Stimulated activated naive CD8-positive, alpha-beta T cell treated with anti-CD3 and anti-CD28 coated beads, Interleukin-15, Interleukin-2, amounts not matched to agents 100 ng/mL and 50 ng/mL, for 24 hours (primary cell): ENCODE data around the gene PXDC1.

ENCODE experiments used
- H3K27ac Mint-ChIP-seq: one replicate; pipeline ENCODE4 v1.8.0; 2021; ENCODE audit warnings: mild to moderate bottlenecking, mixed read lengths
- H3K27me3 Mint-ChIP-seq: one replicate; pipeline ENCODE4 v1.8.0; 2021; ENCODE audit warnings: mixed read lengths
- H3K36me3 Mint-ChIP-seq: one replicate; pipeline ENCODE4 v1.8.0; 2021; ENCODE audit warnings: low read depth, mixed read lengths
- H3K4me1 Mint-ChIP-seq: one replicate; pipeline ENCODE4 v1.8.0; 2021; ENCODE audit warnings: low read depth, mixed read lengths
- H3K4me3 Mint-ChIP-seq: one replicate; pipeline ENCODE4 v1.8.0; 2021; ENCODE audit warnings: mild to moderate bottlenecking, mixed read lengths
- H3K9me3 Mint-ChIP-seq: one replicate; pipeline ENCODE4 v1.8.0; 2021; ENCODE audit warnings: mixed read lengths

PXDC1 gene, protein sequence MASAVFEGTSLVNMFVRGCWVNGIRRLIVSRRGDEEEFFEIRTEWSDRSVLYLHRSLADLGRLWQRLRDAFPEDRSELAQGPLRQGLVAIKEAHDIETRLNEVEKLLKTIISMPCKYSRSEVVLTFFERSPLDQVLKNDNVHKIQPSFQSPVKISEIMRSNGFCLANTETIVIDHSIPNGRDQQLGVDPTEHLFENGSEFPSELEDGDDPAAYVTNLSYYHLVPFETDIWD

DNA sequence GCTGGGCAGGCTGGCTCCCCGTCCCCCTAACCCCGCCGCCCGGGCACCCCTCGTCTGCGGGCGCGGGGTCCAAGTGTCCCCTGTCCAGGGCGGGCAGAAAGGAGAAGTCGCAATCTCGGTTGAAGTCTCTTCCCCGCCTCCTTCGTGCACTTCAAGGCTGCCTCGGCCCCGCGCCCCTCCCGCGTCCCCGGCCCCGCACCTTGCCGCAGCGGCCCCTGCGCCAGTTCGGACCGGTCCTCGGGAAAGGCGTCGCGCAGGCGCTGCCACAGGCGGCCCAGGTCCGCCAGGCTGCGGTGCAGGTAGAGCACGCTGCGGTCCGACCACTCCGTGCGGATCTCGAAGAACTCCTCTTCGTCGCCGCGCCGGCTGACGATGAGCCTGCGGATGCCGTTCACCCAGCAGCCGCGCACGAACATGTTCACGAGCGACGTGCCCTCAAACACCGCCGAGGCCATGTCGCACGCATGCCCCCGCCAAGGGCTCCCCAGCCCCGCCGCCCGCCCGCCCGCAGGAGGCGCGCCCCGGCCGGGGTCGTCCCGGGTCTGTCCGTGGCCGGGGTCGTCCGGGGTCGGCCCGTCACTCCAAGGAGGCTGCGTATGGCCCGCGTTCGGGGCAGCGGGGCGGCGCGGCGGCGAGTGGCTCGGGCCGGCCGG, at the start of gene PXDC1:
Gene PXDC1 (minus strand): TSS at position 637 of the 653 bp plus-strand sequence. CDS start 182 bp downstream, at position 455.
- H3K4me3 Mint-ChIP-seq, result peak within 1 kb of the TSS; percentile 53
- peaks cover 8% of the 10 kb centered on the region for H3K4me1 Mint-ChIP-seq
- no peaks in the 10 kb centered on the region for H3K36me3 Mint-ChIP-seq
- no peaks in the 10 kb centered on the region for H3K9me3 Mint-ChIP-seq
- H3K27me3 Mint-ChIP-seq, result peaks cover 40% of the 10 kb centered on the region
- no peak within 1 kb of the TSS for H3K27ac Mint-ChIP-seq

DNA sequence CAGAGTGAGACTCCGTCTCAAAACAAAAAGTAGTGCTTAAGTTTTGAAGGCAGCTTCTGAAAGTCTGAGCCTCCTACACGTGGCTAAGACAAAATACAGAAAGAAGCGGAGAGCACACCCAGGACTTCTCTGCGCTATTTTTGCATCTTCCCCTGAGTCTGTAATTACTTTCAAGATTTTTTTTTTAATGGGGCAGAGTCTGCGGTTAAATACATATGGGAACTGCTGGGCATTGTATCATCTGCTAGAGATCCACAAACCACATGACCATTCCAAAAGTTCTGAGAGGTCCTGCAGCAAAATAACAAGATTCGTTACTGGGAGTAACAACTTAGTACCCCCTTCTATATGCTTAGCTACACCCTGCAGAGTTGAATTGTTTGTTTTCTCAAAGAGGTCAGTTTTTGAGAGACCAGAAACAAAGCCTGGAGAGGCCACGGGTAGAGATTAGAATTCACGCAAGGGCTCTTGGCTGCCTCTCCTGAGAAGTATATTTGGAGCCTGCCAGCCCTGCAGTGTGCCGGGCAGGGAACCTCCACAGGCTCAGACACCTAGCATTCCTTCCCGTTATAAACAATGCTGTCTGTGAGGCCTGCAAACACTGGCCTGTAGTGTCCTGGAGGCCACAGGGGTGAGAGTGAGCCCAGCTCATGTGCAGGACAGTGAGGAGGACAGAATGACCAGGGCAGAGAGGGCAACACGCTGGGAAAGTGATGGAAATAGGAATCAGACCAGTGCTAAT, 49.5 kb upstream of the PXDC1 start:
- Mint-ChIP-seq H3K9me3 (no peaks in the 10 kb centered on the region), H3K4me3 (no peak overlapping the region), H3K27me3 (no peaks in the 10 kb centered on the region), H3K36me3 (no peaks in the 10 kb centered on the region), H3K27ac (no peak overlapping the region), H3K4me1 (peaks cover 8% of the 10 kb centered on the region)

DNA sequence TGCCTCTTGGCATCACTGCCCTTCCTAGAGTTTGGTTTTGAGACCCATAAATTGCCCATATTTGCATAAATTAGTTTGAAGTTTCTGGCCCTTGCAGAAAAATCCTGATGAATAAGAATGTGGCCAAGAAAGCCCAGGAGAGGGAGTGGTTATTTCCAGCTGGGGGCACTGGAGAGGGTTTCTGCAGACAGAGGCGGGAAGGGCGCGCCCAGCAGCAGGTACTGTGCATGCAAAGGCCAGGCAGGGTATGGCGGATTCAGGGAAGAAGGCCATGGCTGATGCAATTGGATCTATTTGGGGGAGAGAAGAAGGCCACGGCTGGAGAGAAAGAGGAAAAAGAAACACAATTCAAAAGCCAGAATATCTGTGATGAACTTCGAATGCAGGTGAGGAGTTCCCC, 48.2 kb upstream of the PXDC1 start:
- Mint-ChIP-seq H3K36me3 (no peaks in the 10 kb centered on the region), H3K4me1 (peaks cover 8% of the 10 kb centered on the region), H3K9me3 (no peaks in the 10 kb centered on the region), H3K27me3 (no peaks in the 10 kb centered on the region), H3K4me3 (no peak overlapping the region), H3K27ac (no peak overlapping the region)

DNA sequence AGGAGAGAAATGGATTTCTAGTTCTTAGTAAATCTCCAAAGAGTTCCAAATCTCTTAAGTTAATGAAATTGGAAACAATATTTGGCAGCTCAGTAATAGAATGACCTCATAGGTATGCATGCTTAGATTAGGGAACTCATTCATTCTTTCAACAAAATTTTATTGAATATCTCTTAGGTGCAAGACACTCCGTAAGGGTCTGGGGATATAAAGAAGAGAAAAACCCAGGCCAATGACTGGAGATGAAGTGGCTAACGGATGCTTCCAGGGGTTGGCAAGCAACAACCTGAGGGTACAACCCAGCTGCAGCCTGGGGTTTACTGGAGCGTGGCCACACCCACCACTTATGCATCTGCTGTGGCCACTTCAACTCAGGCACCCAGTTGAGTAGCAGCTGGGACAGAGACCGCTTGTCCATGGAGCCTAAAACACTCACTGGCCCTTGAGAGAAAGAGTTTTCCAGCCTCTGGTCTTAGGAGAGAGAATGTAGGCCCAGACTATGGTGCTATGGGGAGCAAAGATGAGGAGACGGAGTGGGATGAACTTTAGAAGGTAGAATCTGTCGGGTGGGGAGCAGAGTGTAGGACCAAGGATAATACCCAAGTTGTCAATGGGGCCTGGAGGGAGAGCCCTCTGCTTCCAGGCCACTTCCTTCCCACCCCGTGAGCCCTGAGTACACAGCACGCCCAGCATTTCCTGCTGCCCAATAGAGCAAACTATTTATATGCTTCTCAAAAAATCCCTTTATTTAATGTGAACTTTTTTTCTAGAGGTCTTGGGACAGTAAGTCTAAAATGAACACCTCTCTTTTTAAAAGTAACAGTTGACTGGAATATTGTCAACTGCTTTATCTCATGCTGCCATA, 46.8 kb upstream of the PXDC1 start:
- peaks cover 2% of the 10 kb centered on the region for H3K27me3 Mint-ChIP-seq
- no peak overlapping the region for H3K4me3 Mint-ChIP-seq

DNA sequence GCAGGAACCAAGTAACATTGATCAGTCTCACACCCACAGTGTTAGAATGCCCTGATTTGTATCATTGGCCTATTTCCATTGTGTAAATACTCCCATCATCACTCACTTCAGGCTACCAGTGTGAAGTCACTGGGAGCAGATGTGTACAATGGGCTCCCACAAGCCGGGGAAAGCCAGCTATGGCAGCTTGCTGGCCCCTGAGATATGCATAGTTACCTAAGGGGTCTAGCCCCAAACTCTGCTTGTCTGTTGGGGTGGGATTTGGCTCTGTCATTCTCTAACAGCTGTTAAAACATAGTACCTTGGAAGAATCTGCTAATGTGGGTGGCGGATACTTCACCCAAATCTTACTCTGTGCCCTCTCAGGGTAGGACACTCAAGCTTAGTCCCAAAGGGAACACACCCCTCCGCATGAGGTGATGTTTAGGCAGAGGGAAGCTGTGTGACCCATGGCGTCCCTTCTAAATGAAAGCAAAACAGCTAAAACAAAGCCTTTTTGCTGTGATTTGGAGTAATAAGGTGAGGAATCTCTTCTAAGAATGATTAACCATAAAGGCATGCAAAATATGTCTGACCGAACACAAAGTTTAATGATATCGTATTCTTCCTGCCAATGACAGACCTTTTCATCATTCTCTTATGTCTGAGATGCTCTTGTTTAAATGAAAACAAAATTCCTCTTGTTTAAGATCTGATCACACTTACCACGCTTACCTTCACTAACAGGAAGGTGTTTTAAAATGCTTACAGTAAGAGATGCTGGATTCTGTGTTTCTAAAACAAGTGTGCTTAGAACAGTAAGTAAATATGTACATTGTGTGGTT, 45.9 kb upstream of the PXDC1 start:
- peaks cover 2% of the 10 kb centered on the region for H3K27me3 Mint-ChIP-seq
- no peaks in the 10 kb centered on the region for H3K9me3 Mint-ChIP-seq
- H3K4me1 Mint-ChIP-seq, result peaks cover 8% of the 10 kb centered on the region
- no peaks in the 10 kb centered on the region for H3K36me3 Mint-ChIP-seq
- no peak overlapping the region for H3K27ac Mint-ChIP-seq
- H3K4me3 Mint-ChIP-seq, result no peak overlapping the region

More for the DNA sequence above, 46.8 kb upstream of the PXDC1 start:
- H3K27ac Mint-ChIP-seq, result no peak overlapping the region
- H3K4me1 Mint-ChIP-seq, result peaks cover 8% of the 10 kb centered on the region
- H3K9me3 Mint-ChIP-seq, result no peaks in the 10 kb centered on the region
- no peaks in the 10 kb centered on the region for H3K36me3 Mint-ChIP-seq

DNA sequence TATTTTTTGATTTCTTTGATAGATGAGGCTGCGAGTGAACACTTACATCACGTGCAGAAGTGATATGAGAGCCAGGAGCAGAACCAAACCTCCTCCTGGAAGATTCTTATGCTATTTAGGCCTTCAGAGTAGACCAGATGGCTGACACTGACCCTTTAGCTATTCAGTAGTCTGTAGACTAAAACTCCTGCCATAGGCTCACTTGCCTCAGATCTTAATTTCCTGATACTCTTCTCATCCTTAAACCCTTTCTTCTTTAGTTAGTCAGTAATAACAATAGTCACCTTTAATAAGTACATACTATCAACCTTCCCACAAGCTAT, 45.2 kb upstream of the PXDC1 start:
- Mint-ChIP-seq H3K9me3 (no peaks in the 10 kb centered on the region), H3K27ac (no peak overlapping the region), H3K36me3 (no peaks in the 10 kb centered on the region), H3K27me3 (peaks cover 2% of the 10 kb centered on the region), H3K4me1 (peaks cover 4% of the 10 kb centered on the region), H3K4me3 (no peak overlapping the region)

DNA sequence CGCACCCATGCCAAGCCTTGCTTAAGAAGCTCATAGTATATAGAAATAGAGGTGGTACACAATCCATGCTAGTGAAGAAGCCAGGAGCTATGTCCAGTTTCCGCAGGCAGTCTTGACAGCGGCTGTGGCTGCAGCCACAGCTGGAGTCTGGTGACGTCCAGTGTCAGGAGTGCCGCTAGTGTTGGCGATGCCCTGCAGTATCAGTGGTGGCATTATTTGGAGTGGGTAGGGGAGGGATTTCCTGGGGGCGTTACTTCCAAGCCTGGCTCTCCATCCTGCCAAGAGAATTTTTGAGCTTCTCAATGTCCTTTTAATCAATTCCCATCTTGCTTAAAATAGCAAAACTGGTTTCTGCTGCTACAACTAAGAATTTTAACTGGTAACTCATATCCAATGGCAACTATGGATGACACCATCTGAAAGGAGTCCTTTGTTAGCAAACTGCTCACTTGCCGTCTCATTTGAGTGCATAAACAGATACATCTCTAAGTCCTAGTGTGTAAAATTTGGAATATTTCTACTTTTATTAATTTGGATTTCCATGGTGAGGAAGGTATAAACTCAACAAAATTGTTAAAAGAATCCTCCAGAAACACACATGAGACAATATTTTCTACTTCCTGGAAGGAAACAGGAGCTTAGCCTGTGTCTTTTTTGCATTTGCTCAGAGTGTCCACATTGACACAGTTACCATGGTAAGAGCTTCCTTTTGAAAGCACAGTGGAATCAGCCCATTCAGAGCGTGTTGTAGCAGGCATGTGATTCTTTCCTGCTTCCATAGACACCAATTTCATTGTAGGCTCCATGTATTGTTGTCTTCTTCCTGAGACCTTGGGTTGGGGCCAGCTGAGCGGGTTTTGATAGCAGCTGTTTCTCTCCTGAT, 44.6 kb upstream of the PXDC1 start:
- Mint-ChIP-seq H3K27me3 (peaks cover 2% of the 10 kb centered on the region), H3K4me3 (no peak overlapping the region), H3K27ac (no peak overlapping the region), H3K9me3 (no peaks in the 10 kb centered on the region), H3K4me1 (peaks cover 4% of the 10 kb centered on the region), H3K36me3 (no peaks in the 10 kb centered on the region)

DNA sequence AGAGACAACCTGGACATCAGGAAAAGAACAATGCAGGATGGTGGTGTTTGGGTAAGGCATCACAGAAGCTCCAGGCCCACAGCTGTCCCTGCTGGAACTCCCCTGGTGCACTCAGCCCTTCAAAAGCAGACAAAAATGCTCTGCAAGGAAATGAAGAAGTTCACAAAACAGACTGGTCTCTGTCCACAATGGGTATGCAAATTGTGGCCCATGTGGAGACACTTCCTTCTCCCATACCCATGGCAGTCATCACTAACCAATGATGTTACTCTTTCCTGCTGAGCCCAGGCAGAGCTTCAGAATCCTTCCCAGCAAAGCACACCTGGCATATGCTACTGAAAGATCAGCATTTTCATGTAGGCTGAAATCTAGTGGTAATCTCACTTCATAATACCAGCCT, 42.6 kb upstream of the PXDC1 start:
- H3K27ac Mint-ChIP-seq, result no peak overlapping the region
- no peaks in the 10 kb centered on the region for H3K9me3 Mint-ChIP-seq
- peaks cover 4% of the 10 kb centered on the region for H3K4me1 Mint-ChIP-seq
- no peaks in the 10 kb centered on the region for H3K36me3 Mint-ChIP-seq
- peaks cover 2% of the 10 kb centered on the region for H3K27me3 Mint-ChIP-seq
- no peak overlapping the region for H3K4me3 Mint-ChIP-seq

DNA sequence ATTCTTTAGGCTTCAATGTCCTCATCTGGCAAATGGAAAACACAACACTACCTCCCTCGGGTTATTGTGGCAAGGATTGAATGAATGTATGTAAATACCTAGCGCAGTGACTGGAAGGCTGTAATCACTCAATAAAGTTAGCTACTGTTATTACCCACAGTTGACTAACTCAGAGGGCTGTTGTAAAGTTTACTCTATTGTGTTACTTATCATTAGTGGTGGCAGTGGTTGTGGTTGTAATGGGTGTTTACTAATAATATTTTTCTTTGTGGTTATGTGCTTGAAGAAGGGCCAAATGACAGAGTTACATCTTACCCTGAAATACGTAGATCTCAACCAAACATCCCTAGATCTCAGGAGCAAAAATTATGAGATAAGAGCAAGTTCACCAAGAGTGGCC, 42.0 kb upstream of the PXDC1 start:
- Mint-ChIP-seq H3K27ac (no peak overlapping the region), H3K9me3 (no peaks in the 10 kb centered on the region), H3K27me3 (peaks cover 2% of the 10 kb centered on the region), H3K36me3 (no peaks in the 10 kb centered on the region), H3K4me3 (no peak overlapping the region), H3K4me1 (peaks cover 3% of the 10 kb centered on the region)

DNA sequence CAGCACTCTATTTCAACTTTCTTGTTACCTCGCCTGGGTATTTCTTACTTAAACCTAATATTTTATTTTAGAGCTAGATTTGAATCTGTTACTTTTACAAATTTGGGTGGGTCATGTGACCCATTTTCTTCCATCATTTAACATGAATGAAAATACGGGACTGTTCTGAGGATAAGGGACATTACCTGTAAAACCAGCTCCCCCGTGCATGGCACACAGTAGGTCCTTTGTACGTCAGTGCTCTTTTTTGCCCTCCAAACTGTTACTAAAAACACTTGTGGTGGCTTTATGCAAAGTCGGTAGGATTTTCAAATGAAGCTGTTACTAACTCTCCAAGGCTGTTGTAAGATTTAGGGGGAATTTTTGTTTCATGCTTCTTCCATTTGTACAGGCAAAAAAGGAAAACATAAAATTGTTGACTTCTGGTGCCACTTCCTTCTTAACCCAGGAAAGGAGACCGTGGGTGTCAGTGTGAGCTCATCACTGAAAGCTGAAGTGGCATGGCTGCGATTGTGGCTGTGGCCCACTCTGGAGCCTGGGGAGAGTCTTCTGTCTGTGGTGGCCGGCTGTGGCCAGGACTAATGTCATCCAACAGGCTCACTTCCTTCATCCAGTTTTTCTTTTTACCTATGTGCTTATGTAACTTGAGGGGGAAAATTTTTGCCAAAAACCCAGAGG, 40.2 kb upstream of the PXDC1 start:
- no peak overlapping the region for H3K4me3 Mint-ChIP-seq
- H3K4me1 Mint-ChIP-seq, result no peaks in the 10 kb centered on the region
- H3K27me3 Mint-ChIP-seq, result peaks cover 2% of the 10 kb centered on the region
- no peaks in the 10 kb centered on the region for H3K36me3 Mint-ChIP-seq
- H3K9me3 Mint-ChIP-seq, result no peaks in the 10 kb centered on the region
- H3K27ac Mint-ChIP-seq, result no peak overlapping the region

DNA sequence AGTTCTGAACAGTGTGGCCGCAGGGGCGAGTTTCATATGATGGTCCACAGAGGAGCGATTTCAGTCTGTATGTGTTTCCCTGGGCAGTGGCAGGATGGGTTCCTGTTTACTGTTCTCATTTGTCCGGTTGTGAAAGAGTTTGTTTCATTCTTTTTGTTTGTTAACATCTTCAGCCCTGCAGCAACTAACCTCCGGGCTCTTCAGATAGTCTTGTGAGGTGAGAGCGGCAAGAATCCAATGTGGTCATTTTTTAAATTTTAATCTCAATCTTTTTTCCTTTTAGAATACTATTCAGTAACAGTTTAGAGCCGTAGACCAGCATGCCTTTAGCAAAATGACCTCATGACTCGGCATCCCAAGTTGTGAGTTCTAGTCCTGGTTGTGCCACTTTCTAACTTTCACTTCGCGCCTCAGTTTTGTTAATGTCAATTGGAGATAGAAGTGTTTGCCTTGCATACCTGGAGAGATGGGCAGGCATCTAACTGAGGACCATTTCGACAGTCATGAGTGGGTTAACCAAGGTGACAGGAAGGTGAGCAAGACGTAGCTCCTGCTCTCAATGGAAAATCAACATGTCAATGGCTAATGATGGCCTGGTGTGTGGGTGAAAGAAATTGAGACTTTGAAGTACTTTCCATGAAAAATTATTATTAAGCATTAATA, 38.5 kb upstream of the PXDC1 start:
- H3K27ac Mint-ChIP-seq, result no peak overlapping the region
- H3K27me3 Mint-ChIP-seq, result peaks cover 2% of the 10 kb centered on the region
- H3K36me3 Mint-ChIP-seq, result no peaks in the 10 kb centered on the region
- H3K4me1 Mint-ChIP-seq, result no peaks in the 10 kb centered on the region
- H3K4me3 Mint-ChIP-seq, result no peak overlapping the region
- H3K9me3 Mint-ChIP-seq, result no peaks in the 10 kb centered on the region

DNA sequence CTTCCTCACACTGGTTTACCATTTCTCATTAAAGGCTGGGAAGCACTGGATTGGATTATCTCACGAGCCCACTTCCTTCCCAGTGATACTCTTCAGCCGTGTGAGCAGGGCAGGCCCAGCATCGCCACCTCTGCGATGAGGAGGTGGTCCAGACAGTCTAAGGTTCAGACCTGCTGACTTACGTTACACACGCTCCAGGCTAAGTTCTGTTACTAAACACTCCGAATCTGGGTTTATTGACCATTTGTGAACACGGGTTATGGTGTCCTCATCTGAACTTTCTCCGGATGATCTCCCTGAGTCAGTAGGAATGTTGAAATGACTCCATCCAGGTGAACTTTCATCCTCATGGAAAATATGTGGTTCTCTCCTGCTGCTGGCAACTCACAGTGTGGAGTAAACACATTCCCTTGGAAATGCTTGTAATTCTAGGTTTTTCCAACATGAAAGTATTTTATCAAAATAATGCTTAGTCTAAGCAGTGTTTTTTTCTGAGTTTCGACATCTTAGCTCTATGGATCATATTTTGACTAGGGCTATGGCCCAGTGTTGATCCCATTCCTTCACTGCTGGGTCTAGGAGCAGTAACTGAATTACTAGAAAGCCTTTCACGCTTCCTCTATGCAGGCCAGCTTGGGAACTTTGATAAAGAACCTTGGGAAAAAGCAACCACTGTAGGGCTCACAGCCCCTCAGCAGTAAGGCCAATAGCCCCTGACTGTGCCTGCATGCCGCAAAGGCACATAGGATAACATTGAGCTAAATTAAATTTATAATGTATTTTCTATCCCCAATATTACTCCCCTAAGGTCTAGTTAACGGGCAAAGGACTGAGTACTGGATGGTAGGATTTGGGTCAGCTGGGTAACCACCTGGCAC, 37.7 kb upstream of the PXDC1 start:
- Mint-ChIP-seq H3K27me3 (no peaks in the 10 kb centered on the region), H3K4me1 (no peaks in the 10 kb centered on the region), H3K27ac (no peak overlapping the region), H3K36me3 (no peaks in the 10 kb centered on the region), H3K4me3 (no peak overlapping the region), H3K9me3 (no peaks in the 10 kb centered on the region)
